Cardiac fibroblast (primary cell): ENCODE measurements around the gene CCDC89.

Source experiments
- DNase-seq, 2 donors: peaks; one replicate each; pipeline versions ENCODE4 v3.0.0 to v3.0.0-alpha.2; 2010; ENCODE audit warnings: low read depth in 2 of 2
- H3K4me3 ChIP-seq, 2 donors: replicated peaks in 1 of 2; 1 replicate in 1 of 2; 2 replicates in 1 of 2; pipeline ENCODE4 v1.5.1; 2011; ENCODE audit warnings: low read depth in 2 of 2, low read length in 2 of 2, mild to moderate bottlenecking in 2 of 2, moderate library complexity in 1 of 2
- TF ChIP-seq, protein P1 (sequence below): IDR thresholded peaks from one replicate; pipeline ENCODE4 v1.5.1; 2011; ENCODE audit warnings: low read depth, mild to moderate bottlenecking, low read length, inconsistent platforms

Gene CCDC89

GRCh38 chr11:85709941-85710702 lies 24.1 kb upstream of the CCDC89 start:
- no peak overlapping the region for H3K4me3 ChIP-seq
- TF ChIP-seq, protein P1, sequence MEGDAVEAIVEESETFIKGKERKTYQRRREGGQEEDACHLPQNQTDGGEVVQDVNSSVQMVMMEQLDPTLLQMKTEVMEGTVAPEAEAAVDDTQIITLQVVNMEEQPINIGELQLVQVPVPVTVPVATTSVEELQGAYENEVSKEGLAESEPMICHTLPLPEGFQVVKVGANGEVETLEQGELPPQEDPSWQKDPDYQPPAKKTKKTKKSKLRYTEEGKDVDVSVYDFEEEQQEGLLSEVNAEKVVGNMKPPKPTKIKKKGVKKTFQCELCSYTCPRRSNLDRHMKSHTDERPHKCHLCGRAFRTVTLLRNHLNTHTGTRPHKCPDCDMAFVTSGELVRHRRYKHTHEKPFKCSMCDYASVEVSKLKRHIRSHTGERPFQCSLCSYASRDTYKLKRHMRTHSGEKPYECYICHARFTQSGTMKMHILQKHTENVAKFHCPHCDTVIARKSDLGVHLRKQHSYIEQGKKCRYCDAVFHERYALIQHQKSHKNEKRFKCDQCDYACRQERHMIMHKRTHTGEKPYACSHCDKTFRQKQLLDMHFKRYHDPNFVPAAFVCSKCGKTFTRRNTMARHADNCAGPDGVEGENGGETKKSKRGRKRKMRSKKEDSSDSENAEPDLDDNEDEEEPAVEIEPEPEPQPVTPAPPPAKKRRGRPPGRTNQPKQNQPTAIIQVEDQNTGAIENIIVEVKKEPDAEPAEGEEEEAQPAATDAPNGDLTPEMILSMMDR, result no peak
- DNase-seq, result no peak

- H3K4me3 ChIP-seq, result no peak overlapping the region
- TF ChIP-seq, protein P1, result no peak
- no peak for DNase-seq
Measured at GRCh38 chr11:85705800-85706199, 19.8 kb upstream of the CCDC89 start.

DNA sequence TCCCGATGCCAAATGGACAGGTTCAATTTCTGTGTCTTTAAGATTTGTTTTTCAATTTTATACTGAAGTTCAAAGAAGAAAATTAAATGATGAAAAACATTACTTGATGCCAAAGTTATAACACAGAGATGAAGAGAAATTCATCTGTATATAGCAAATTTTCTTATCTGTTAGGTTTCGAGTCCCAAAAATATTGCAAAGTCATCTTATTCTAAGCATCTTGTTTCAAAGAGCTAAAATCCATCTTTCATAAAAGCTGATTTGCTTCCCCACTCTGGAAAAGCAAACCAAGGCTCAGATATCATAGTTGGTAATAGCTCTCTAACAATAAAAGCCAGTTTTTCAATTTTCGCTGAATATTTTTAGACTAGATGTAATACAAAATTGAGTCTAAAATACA lies 19.0 kb upstream of the CCDC89 start:
- DNase-seq, result no peak
- TF ChIP-seq, protein P1, result no peak
- H3K4me3 ChIP-seq, result no peak overlapping the region

- TF ChIP-seq, protein P1, result no peak
- DNase-seq, result no peak
- H3K4me3 ChIP-seq, result no peak overlapping the region
Measured at GRCh38 chr11:85699957-85700741, 14.2 kb upstream of the CCDC89 start.

GRCh38 chr11:85698195-85698594 lies 12.2 kb upstream of the CCDC89 start:
- TF ChIP-seq, protein P1, result no peak
- no peak overlapping the region for H3K4me3 ChIP-seq
- DNase-seq, result no peak

DNA sequence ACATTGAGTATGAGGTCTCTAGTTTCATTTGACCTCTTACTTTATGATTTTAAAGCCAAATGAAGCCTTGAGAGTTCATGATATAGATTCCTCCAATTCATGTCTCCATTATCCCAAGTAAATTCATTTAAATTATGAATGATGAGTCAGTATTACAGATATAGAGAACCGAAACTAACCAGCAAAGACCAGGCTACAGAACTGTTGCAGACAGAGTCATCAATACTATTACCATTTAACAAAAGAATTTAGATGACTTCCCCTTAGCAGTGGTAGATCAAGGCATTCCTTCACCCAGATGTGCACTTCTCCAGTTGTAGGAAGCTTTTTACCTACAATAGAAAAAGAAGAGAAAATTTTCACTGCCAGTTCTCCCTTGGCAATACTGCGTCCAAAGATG lies 11.8 kb upstream of the CCDC89 start:
- TF ChIP-seq, protein P1, result no peak
- H3K4me3 ChIP-seq, result no peak overlapping the region
- no peak for DNase-seq
